ENCODE measurements around the gene PRR4. TPM values are rescaled to one million over a fixed set of nuclear protein-coding genes. Genes with fewer than 3 reads are reported as not detected.

Gene PRR4
- total RNA-seq (ENCODE audit: unreplicated experiment): 7.5 TPM
- long read RNA-seq: 0 reads

GRCh38 chr12:10849425-10849878 lies at the start of gene PRR4:
TSS of gene PRR4 (minus strand) at chr12:10849475. CDS start at chr12:10849437, 38 bp downstream.
- no peak for DNase-seq
- H3K36me3 Mint-ChIP-seq (ENCODE audit: unreplicated experiment): peaks cover under 1% of the 10 kb centered on the region
- no peak for TF ChIP-seq CTCF (IDR thresholded peaks at IDR 0.05; ENCODE audit: partially characterized antibody, unreplicated experiment)
- no peaks in the 10 kb centered on the region for H3K27me3 Mint-ChIP-seq (ENCODE audit: unreplicated experiment)
- peaks cover 2% of the 10 kb centered on the region for H3K4me1 Mint-ChIP-seq (ENCODE audit: low read depth, unreplicated experiment)
- H3K4me3 Mint-ChIP-seq (ENCODE audit: unreplicated experiment): no peak within 1 kb of the TSS
- H3K27ac Mint-ChIP-seq (ENCODE audit: unreplicated experiment): no peak within 1 kb of the TSS
- H3K9me3 Mint-ChIP-seq (ENCODE audit: unreplicated experiment): peaks cover 1% of the 10 kb centered on the region

- H3K9me3 Mint-ChIP-seq (ENCODE audit: unreplicated experiment): peaks cover 2% of the 10 kb centered on the region
- TF ChIP-seq CTCF (IDR thresholded peaks at IDR 0.05; ENCODE audit: partially characterized antibody, unreplicated experiment): no peak
- no peaks in the 10 kb centered on the region for H3K4me1 Mint-ChIP-seq (ENCODE audit: low read depth, unreplicated experiment)
- no peak for DNase-seq
- H3K27me3 Mint-ChIP-seq (ENCODE audit: unreplicated experiment): no peaks in the 10 kb centered on the region
- H3K27ac Mint-ChIP-seq (ENCODE audit: unreplicated experiment): no peak overlapping the region
- H3K36me3 Mint-ChIP-seq (ENCODE audit: unreplicated experiment): no peaks in the 10 kb centered on the region
- no peak overlapping the region for H3K4me3 Mint-ChIP-seq (ENCODE audit: unreplicated experiment)
Measured at GRCh38 chr12:10896854-10897253, 47.6 kb upstream of the PRR4 start.

- Mint-ChIP-seq H3K9me3 (ENCODE audit: unreplicated experiment) (no peaks in the 10 kb centered on the region), H3K27ac (ENCODE audit: unreplicated experiment) (no peak overlapping the region), H3K27me3 (ENCODE audit: unreplicated experiment) (no peaks in the 10 kb centered on the region), H3K36me3 (ENCODE audit: unreplicated experiment) (no peaks in the 10 kb centered on the region), H3K4me1 (ENCODE audit: low read depth, unreplicated experiment) (no peaks in the 10 kb centered on the region), H3K4me3 (ENCODE audit: unreplicated experiment) (no peak overlapping the region)
- TF ChIP-seq CTCF (IDR thresholded peaks at IDR 0.05; ENCODE audit: partially characterized antibody, unreplicated experiment): no peak
- no peak for DNase-seq
Measured at GRCh38 chr12:10891937-10892336, 42.7 kb upstream of the PRR4 start.

- H3K4me1 Mint-ChIP-seq (ENCODE audit: low read depth, unreplicated experiment): no peaks in the 10 kb centered on the region
- H3K36me3 Mint-ChIP-seq (ENCODE audit: unreplicated experiment): no peaks in the 10 kb centered on the region
- no peak overlapping the region for H3K4me3 Mint-ChIP-seq (ENCODE audit: unreplicated experiment)
- DNase-seq: no peak
- H3K9me3 Mint-ChIP-seq (ENCODE audit: unreplicated experiment): no peaks in the 10 kb centered on the region
- H3K27me3 Mint-ChIP-seq (ENCODE audit: unreplicated experiment): no peaks in the 10 kb centered on the region
- no peak overlapping the region for H3K27ac Mint-ChIP-seq (ENCODE audit: unreplicated experiment)
- no peak for TF ChIP-seq CTCF (IDR thresholded peaks at IDR 0.05; ENCODE audit: partially characterized antibody, unreplicated experiment)
Measured at GRCh38 chr12:10889226-10889625, 40.0 kb upstream of the PRR4 start.

GRCh38 chr12:10884086-10884725 lies 34.9 kb upstream of the PRR4 start, which contains the start of gene PRH1:
TSS of gene PRH1 (minus strand) at chr12:10884255. CDS start at chr12:10884217, 38 bp downstream.
- no peaks in the 10 kb centered on the region for H3K36me3 Mint-ChIP-seq (ENCODE audit: unreplicated experiment)
- H3K4me3 Mint-ChIP-seq (ENCODE audit: unreplicated experiment): no peak within 1 kb of the TSS
- H3K27ac Mint-ChIP-seq (ENCODE audit: unreplicated experiment): no peak within 1 kb of the TSS
- H3K4me1 Mint-ChIP-seq (ENCODE audit: low read depth, unreplicated experiment): no peaks in the 10 kb centered on the region
- no peak for DNase-seq
- H3K9me3 Mint-ChIP-seq (ENCODE audit: unreplicated experiment): no peaks in the 10 kb centered on the region
- no peak for TF ChIP-seq CTCF (IDR thresholded peaks at IDR 0.05; ENCODE audit: partially characterized antibody, unreplicated experiment)
- H3K27me3 Mint-ChIP-seq (ENCODE audit: unreplicated experiment): no peaks in the 10 kb centered on the region

Measured in glutamatergic neuron (in vitro differentiated cells).